DOHH2 (cell line): ENCODE data around the gene ZNF593OS.

Experiments
- CTCF ChIP-seq: fragments of 200-600 bp; sonication (generic); IDR thresholded peaks from one replicate; pipeline ENCODE4 v1.5.1; 2014; ENCODE audit warnings: antibody characterized with exemption, mild to moderate bottlenecking, low read depth, low read length; ENCODE audit not compliant: poor library complexity, severe bottlenecking
- EZH2phosphoT487 ChIP-seq: fragments of 200-600 bp; sonication (generic); IDR thresholded peaks from 2 replicates; pipeline ENCODE4 v1.6.1; 2017; ENCODE audit warnings: borderline replicate concordance, mild to moderate bottlenecking, antibody characterized with exemption, low read length, moderate library complexity, mixed read lengths

DNA sequence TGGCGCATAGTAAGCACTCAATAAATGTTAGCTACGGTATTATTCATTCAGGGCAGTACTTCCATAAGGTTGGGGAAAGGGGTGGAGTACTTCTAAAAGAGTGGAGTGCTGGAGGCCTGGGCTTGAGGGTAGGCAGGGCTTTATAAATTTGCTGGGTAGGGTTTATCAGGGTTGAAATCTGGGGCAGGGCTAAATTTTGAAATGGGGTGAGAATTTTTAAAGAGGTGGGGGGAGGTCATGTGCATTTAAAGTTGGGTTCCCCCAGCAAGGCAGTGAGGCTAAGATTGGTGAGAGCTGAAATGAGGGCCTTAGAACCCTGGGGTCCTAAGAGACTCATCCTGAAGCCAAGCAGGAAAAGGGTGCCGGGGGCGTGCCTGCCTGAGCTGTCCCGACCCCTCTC lies 28.8 kb upstream of the ZNF593OS start:
- TF ChIP-seq CTCF = no peak
- no peak for TF ChIP-seq EZH2phosphoT487
